K562 (cell line): ENCODE data around the gene ADAM10. TPM values are rescaled to one million over a fixed set of nuclear protein-coding genes. Genes with fewer than 3 reads are reported as not detected.

ENCODE experiments used
- ATAC-seq: fragments of 200-7000 bp; cut with Tn5 transposase; 3 replicates; pipeline ENCODE4 v1.9.1; 2020; ENCODE audit warnings: moderate library complexity
- BruUV-seq: library from RNA; stranded (reverse); fragments of 400-500 nt; replicated peaks from 2 replicates; lab custom pipeline; 2021; lab: Mats Ljungman, UMichigan
- CTCF ChIA-PET: fragments of 300-600 bp; formaldehyde crosslinking; extraction: SDS; loops from one replicate; lab custom pipeline; 2021; ENCODE audit warnings: low intra/inter-chr PET ratio; lab: Yijun Ruan, JAX
- POLR2A ChIA-PET: fragments of 300-600, 350-650 bp; sonication (Branson Sonifier 250); formaldehyde crosslinking; extraction: SDS; loops from one replicate; lab custom pipeline; 2021; ENCODE audit warnings: antibody characterized with exemption, inconsistent platforms; lab: Yijun Ruan, JAX
- DNase-seq, 4 experiments: peaks; one replicate each; pipeline versions ENCODE4 v3.0.0 to v3.0.0-alpha.2; 2011 to 2018; ENCODE audit warnings: low spot score in 3 of 4, mixed read lengths in 3 of 4; ENCODE audit errors: extremely low read depth in 1 of 4
- FAIRE-seq: peaks from 2 replicates; lab custom pipeline; 2011; peaks lifted over from hg19 to GRCh38; lab: Jason Lieb, UNC
- H2AFZ ChIP-seq: 2 replicates; pipeline ENCODE4 v1.6.0; 2011; ENCODE audit warnings: low read depth, low read length, control low read depth, inconsistent platforms
- H3K27ac ChIP-seq: fragments of 200-600 bp; 3 replicates; pipeline ENCODE4 v1.8.0; 2011; ENCODE audit warnings: low read depth, mild to moderate bottlenecking, control low read depth, inconsistent platforms, low read length, moderate library complexity, mixed read lengths; ENCODE audit errors: extremely low read depth
- H3K27me3 ChIP-seq, 2 experiments: fragments of 300-600 bp in 1 of 2; 2 replicates in 1 of 2; 3 replicates in 1 of 2; pipeline versions ENCODE4 v1.6.0 to v1.8.0; 2011; ENCODE audit warnings: inconsistent platforms in 2 of 2, low read length in 2 of 2, mild to moderate bottlenecking in 1 of 2, mixed read lengths in 1 of 2, moderate library complexity in 1 of 2; ENCODE audit not compliant: control insufficient read depth in 2 of 2, insufficient read depth in 2 of 2
- H3K36me3 ChIP-seq: fragments of 300-600 bp; 3 replicates; pipeline ENCODE4 v1.8.0; 2011; ENCODE audit warnings: mild to moderate bottlenecking, low read length, inconsistent platforms; ENCODE audit not compliant: control insufficient read depth, insufficient read depth
- H3K4me1 ChIP-seq, 2 experiments: fragments of 200-600 bp in 1 of 2; replicated peaks in 1 of 2; 2 replicates in 1 of 2; 3 replicates in 1 of 2; pipeline versions ENCODE4 v1.5.1 to v1.8.0; 2011; ENCODE audit warnings: inconsistent platforms in 2 of 2, low read length in 2 of 2, mild to moderate bottlenecking in 1 of 2, mixed read lengths in 1 of 2, moderate library complexity in 1 of 2; ENCODE audit not compliant: control insufficient read depth in 2 of 2, insufficient read depth in 2 of 2
- H3K4me2 ChIP-seq: 2 replicates; pipeline ENCODE4 v1.6.1; 2011; ENCODE audit warnings: low read length, control low read depth, inconsistent platforms, mixed read lengths; ENCODE audit not compliant: insufficient read depth
- H3K4me3 ChIP-seq: fragments of 200-600 bp; sonication (generic), shearing (Covaris generic); 2 replicates; pipeline ENCODE4 v1.5.1; 2016; ENCODE audit warnings: control low read depth, inconsistent platforms
- H3K79me2 ChIP-seq: fragments of 200-600 bp; 3 replicates; pipeline ENCODE4 v1.8.0; 2011; ENCODE audit warnings: low read length, inconsistent platforms; ENCODE audit not compliant: control insufficient read depth, insufficient read depth
- H3K9ac ChIP-seq, 2 experiments: 2 replicates each; pipeline versions ENCODE4 v1.6.0 to v1.6.1; 2011; ENCODE audit warnings: low read depth in 2 of 2, low read length in 2 of 2, control low read depth in 1 of 2, inconsistent platforms in 1 of 2, mild to moderate bottlenecking in 1 of 2, mixed read lengths in 1 of 2; ENCODE audit not compliant: insufficient read depth in 1 of 2
- H3K9me1 ChIP-seq: one replicate; pipeline ENCODE4 v1.6.0; 2011; ENCODE audit warnings: inconsistent platforms, mild to moderate bottlenecking, low read length, moderate library complexity; ENCODE audit not compliant: control insufficient read depth, insufficient read depth
- H3K9me3 ChIP-seq: replicated peaks from 2 replicates; pipeline ENCODE4 v1.5.1; 2011; ENCODE audit warnings: low read depth, low read length, inconsistent platforms; ENCODE audit not compliant: control insufficient read depth, insufficient read depth
- H4K20me1 ChIP-seq: replicated peaks from 2 replicates; pipeline ENCODE4 v1.6.1; 2011; ENCODE audit warnings: low read length, inconsistent platforms, mixed read lengths; ENCODE audit not compliant: control insufficient read depth, insufficient read depth
- CEBPZ ChIP-seq: fragments of 150-350 bp; IDR thresholded peaks from 2 replicates; pipeline ENCODE4 v1.6.1; 2014; ENCODE audit warnings: low read depth, mild to moderate bottlenecking, low read length, borderline replicate concordance
- ERF ChIP-seq: fragments of 450-650 bp; formaldehyde crosslinking; IDR thresholded peaks from 2 replicates; pipeline ENCODE4 v1.4.0; 2020; ENCODE audit warnings: mild to moderate bottlenecking, mixed read lengths
- SRSF7 ChIP-seq: fragments of 200-400 bp; formaldehyde crosslinking; optimal IDR thresholded peaks from 2 replicates; pipeline ENCODE3; 2017; ENCODE audit warnings: mild to moderate bottlenecking, low read depth, low read length
- THAP7 ChIP-seq: fragments of 250-450 bp; sonication (Bioruptor Pico); IDR thresholded peaks from 2 replicates; pipeline ENCODE4 v1.5.0; 2021
- WGBS: fragments of 100-300 bp; shearing (Covaris generic); methylation state at CpG from one replicate; pipeline ENCODE4 v1.1.6; 2016; ENCODE audit warnings: low coverage, mixed read lengths; ENCODE audit not compliant: insufficient coverage; ENCODE audit errors: missing lambda C conversion rate; 5-methylcytosine and 5-hydroxymethylcytosine counted together
- in situ Hi-C: fragments of 300-500 bp; cut with MboI; formaldehyde crosslinking; loops from 4 replicates; pipeline ENCODE4 v1.15.0; 2018; ENCODE audit warnings: inconsistent platforms, mixed read lengths
- intact Hi-C: fragments of 100-400 bp; cut with micrococcal nuclease; formaldehyde crosslinking; loops from 2 replicates; pipeline ENCODE4 v1.14.2; 2022
- polyA plus RNA-seq, 8 experiments: library from polyadenylated mRNA; depleted of rRNA in 4 of 8; stranded (reverse) in 5 of 8; unstranded in 3 of 8; fragments of >200 nt; fragmentation: Nextera tagmentation in 2 of 8; fragmentation: Illumina TruSeq in 1 of 8; extraction: Ambion mirVana in 2 of 8; extraction: Trizol in 1 of 8; gene quantifications; 2 replicates each; pipeline versions ENCODE4 v1.2.1 to v1.2.3, GENCODE V29; 2011 to 2014; ENCODE audit warnings: inconsistent platforms in 1 of 8, missing spikeins in 1 of 8
- total RNA-seq, 7 experiments: library from RNA; depleted of rRNA in 6 of 7; stranded (reverse); fragments of >200 nt in 6 of 7; fragmentation: Illumina TruSeq in 2 of 7; extraction: Trizol in 2 of 7; gene quantifications; 2 replicates each; pipeline versions ENCODE4 v1.2.1 to v1.2.3, GENCODE V29; 2011 to 2021; ENCODE audit warnings: low replicate concordance in 1 of 7

Gene ADAM10
- total and polyA plus RNA-seq, 9 of the 15 experiments (the other 6 are each of a cell fraction or from before 2014, with no cell fraction given): 11.9 to 152 (median 57.3) TPM

GRCh38 chr15:58556541-58556940, 193.0 kb downstream of the ADAM10 start:
- Histone ChIP-seq H3K27ac (no peak overlapping the region), H3K79me2 (no peaks in the 10 kb centered on the region), H3K36me3 (no peaks in the 10 kb centered on the region), H3K9ac (no peak overlapping the region), H3K27me3 (no peaks in the 10 kb centered on the region), H3K4me2 (no peak overlapping the region), H3K9me1 (no peaks in the 10 kb centered on the region), H3K4me1 (peaks cover 19 to 32% of the 10 kb centered on the region in 2 experiments), H4K20me1 (no peaks in the 10 kb centered on the region), H3K4me3 (no peak overlapping the region), H3K9me3 (no peaks in the 10 kb centered on the region), H2AFZ (peak overlapping the region; percentile 97; the same call in 1 of the 2 replicates)
- ATAC-seq (no peak), DNase-seq (no peak), FAIRE-seq (no peak)
- ChIA-PET CTCF (no interaction called here), POLR2A (interaction anchor here (0.6 to 2.0 kb wide), 3 partner anchors 10 to 31 kb away, joined by 3 to 9 read pairs (median 3); no protein-coding TSS in a partner anchor)
- BruUV-seq: no TSS peak
- TF ChIP-seq SRSF7 (no peak), CEBPZ (no peak), ERF (no peak), THAP7 (CRISPR knock-in tag) (no peak)
- in situ Hi-C loops (no loop called here), intact Hi-C loops (no loop called here)
- WGBS: 66% methylated on average over 3 of the region's 3 CpGs
